ENCODE data around the gene ACOXL.

- TF ChIP-seq CTCF (IDR thresholded peaks at IDR 0.05) (no peak), POLR2A (IDR thresholded peaks at IDR 0.05) (no peak), EP300 (IDR thresholded peaks at IDR 0.05; ENCODE audit: low read depth) (no peak), POLR2AphosphoS5 (IDR thresholded peaks at IDR 0.05) (no peak)
These were observed 134.7 kb downstream of the ACOXL start for GRCh38 chr2:110867078-110867477.

Measured in transverse colon (tissue), 4 donors.